Lower leg skin (tissue), 3 donors: Measurements from ENCODE around the gene PTPRCAP.

Source experiments
- POLR2A ChIP-seq, 2 donors: fragments of 450-650 bp; IDR thresholded peaks; one replicate each; pipeline ENCODE4 v1.6.1; 2016 to 2017; ENCODE audit warnings: antibody characterized with exemption in 2 of 2, mild to moderate bottlenecking in 1 of 2, moderate library complexity in 1 of 2
- TF ChIP-seq, protein P1 (sequence below), 3 donors: fragments of 450-650 bp; IDR thresholded peaks; one replicate each; pipeline ENCODE4 v1.5.1; 2016; ENCODE audit warnings: antibody characterized with exemption in 3 of 3, mild to moderate bottlenecking in 3 of 3, moderate library complexity in 2 of 3

DNA sequence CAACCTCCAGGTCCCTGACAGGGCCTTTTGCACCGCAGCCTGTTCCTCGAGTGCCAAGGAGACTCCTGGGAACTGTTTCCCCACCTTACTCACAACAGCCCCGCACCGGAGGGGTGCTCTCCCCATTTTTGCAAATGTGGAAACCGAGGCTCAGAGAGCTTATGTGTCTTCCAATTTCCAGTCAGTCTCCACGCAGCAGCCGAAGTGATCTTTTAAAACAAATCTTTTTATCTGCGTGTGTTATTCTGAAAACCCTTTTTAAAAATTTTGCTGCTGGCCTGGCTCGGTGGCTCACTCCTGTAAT, 32.0 kb upstream of the PTPRCAP start:
- TF ChIP-seq, protein P1, sequence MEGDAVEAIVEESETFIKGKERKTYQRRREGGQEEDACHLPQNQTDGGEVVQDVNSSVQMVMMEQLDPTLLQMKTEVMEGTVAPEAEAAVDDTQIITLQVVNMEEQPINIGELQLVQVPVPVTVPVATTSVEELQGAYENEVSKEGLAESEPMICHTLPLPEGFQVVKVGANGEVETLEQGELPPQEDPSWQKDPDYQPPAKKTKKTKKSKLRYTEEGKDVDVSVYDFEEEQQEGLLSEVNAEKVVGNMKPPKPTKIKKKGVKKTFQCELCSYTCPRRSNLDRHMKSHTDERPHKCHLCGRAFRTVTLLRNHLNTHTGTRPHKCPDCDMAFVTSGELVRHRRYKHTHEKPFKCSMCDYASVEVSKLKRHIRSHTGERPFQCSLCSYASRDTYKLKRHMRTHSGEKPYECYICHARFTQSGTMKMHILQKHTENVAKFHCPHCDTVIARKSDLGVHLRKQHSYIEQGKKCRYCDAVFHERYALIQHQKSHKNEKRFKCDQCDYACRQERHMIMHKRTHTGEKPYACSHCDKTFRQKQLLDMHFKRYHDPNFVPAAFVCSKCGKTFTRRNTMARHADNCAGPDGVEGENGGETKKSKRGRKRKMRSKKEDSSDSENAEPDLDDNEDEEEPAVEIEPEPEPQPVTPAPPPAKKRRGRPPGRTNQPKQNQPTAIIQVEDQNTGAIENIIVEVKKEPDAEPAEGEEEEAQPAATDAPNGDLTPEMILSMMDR (IDR thresholded peaks at IDR 0.05), result no peak
- no peak for TF ChIP-seq POLR2A (IDR thresholded peaks at IDR 0.05)
